Ammon's horn (tissue), 1 donor: ENCODE data around the gene TMEM37.

Experiments
- DNase-seq: peaks from one replicate; pipeline ENCODE4 v3.0.0-alpha.2; 2016; ENCODE audit warnings: low spot score

Gene TMEM37

GRCh38 chr2:119419065-119419464 is 12.6 kb upstream of the TMEM37 start:
- DNase-seq = no peak

GRCh38 chr2:119419803-119420508 is 11.7 kb upstream of the TMEM37 start:
- no peak for DNase-seq

- no peak for DNase-seq
Measured at GRCh38 chr2:119421304-119421703, 10.3 kb upstream of the TMEM37 start.

GRCh38 chr2:119421741-119422140 is 9.9 kb upstream of the TMEM37 start:
- no peak for DNase-seq

- DNase-seq = no peak
Measured at GRCh38 chr2:119422360-119423107, 9.1 kb upstream of the TMEM37 start.

- DNase-seq = no peak
Measured at GRCh38 chr2:119423108-119423444, 8.6 kb upstream of the TMEM37 start.

GRCh38 chr2:119423811-119424210 is 7.8 kb upstream of the TMEM37 start:
- no peak for DNase-seq

GRCh38 chr2:119424284-119425118 is 7.2 kb upstream of the TMEM37 start:
- no peak for DNase-seq

GRCh38 chr2:119425119-119425405 is 6.6 kb upstream of the TMEM37 start:
- no peak for DNase-seq

- DNase-seq = no peak
Measured at GRCh38 chr2:119425620-119426395, 5.8 kb upstream of the TMEM37 start.

GRCh38 chr2:119426396-119426675 is 5.3 kb upstream of the TMEM37 start:
- DNase-seq = no peak

- DNase-seq = no peak
Measured at GRCh38 chr2:119426801-119427395, 4.8 kb upstream of the TMEM37 start.

- DNase-seq = no peak
Measured at GRCh38 chr2:119427756-119428155, 3.9 kb upstream of the TMEM37 start.

GRCh38 chr2:119428488-119429224 is 3.0 kb upstream of the TMEM37 start:
- no peak for DNase-seq

GRCh38 chr2:119429225-119429981 is 2.3 kb upstream of the TMEM37 start:
- DNase-seq = peak; percentile 29

- no peak for DNase-seq
Measured at GRCh38 chr2:119430023-119430498, 1.6 kb upstream of the TMEM37 start.

GRCh38 chr2:119431976-119432850 is 559 bp downstream of the TMEM37 start:
- peak; percentile 47 for DNase-seq

- DNase-seq = no peak
Measured at GRCh38 chr2:119432851-119433522, 1.3 kb downstream of the TMEM37 start.
